ENCODE data around the gene TGFB1I1. TPM values are rescaled to one million over a fixed set of nuclear protein-coding genes. Genes with fewer than 3 reads are reported as not detected.

The TGFB1I1 gene
- total RNA-seq, 6 experiments from 2014 or later: 163 to 209 (median 191) TPM

GRCh38 chr16:31471241-31471874, 594 bp upstream of the TGFB1I1 start:
- Mint-ChIP-seq H3K4me1 (ENCODE audit: low read depth) (peaks cover 42% of the 10 kb centered on the region), H3K4me3 (peak overlapping the region; percentile 94), H3K27me3 (ENCODE audit: insufficient read depth) (peaks cover 14% of the 10 kb centered on the region), H3K27ac (peak overlapping the region; percentile 94), H3K36me3 (ENCODE audit: low read depth) (peaks cover 37% of the 10 kb centered on the region), H3K9me3 (peaks cover 11% of the 10 kb centered on the region; the same call in 1 of the 2 replicates)
- TF ChIP-seq, protein P1, sequence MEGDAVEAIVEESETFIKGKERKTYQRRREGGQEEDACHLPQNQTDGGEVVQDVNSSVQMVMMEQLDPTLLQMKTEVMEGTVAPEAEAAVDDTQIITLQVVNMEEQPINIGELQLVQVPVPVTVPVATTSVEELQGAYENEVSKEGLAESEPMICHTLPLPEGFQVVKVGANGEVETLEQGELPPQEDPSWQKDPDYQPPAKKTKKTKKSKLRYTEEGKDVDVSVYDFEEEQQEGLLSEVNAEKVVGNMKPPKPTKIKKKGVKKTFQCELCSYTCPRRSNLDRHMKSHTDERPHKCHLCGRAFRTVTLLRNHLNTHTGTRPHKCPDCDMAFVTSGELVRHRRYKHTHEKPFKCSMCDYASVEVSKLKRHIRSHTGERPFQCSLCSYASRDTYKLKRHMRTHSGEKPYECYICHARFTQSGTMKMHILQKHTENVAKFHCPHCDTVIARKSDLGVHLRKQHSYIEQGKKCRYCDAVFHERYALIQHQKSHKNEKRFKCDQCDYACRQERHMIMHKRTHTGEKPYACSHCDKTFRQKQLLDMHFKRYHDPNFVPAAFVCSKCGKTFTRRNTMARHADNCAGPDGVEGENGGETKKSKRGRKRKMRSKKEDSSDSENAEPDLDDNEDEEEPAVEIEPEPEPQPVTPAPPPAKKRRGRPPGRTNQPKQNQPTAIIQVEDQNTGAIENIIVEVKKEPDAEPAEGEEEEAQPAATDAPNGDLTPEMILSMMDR (IDR thresholded peaks at IDR 0.05): no peak
- no peak for DNase-seq

DNA sequence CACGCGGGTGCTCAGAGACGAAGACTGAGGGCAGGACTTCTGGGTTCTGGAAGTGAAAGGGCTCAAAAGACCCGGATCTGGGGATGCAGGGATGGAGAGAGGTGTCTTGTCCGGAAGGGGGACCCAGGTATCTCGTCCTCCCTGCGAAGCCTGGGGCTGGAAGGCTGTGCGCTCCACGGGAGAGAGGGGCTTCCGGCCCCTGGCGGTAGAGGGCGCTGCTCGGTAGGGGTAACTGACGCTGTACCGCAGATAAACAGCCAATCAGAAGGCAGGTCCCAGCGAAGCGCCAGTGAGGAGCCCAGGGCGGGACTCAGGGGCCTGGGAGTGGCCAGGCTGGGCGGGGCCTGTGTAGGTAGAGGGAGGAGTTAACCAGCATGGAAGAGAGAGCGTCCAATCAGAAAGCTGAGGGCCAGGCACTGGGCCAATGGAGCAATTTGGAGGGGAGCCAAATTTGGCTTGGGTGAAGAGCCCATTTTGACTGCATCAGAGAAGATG, 804 bp downstream of the TGFB1I1 start:
- Mint-ChIP-seq H3K27ac (peak overlapping the region; percentile 94), H3K36me3 (ENCODE audit: low read depth) (peaks cover 34% of the 10 kb centered on the region), H3K27me3 (ENCODE audit: insufficient read depth) (peaks cover 15% of the 10 kb centered on the region), H3K9me3 (peaks cover 11% of the 10 kb centered on the region; the same call in 1 of the 2 replicates), H3K4me3 (peak overlapping the region; percentile 94), H3K4me1 (ENCODE audit: low read depth) (peaks cover 42% of the 10 kb centered on the region)
- DNase-seq: peak; percentile 91
- TF ChIP-seq, protein P1 (IDR thresholded peaks at IDR 0.05): peak; percentile 90

DNA sequence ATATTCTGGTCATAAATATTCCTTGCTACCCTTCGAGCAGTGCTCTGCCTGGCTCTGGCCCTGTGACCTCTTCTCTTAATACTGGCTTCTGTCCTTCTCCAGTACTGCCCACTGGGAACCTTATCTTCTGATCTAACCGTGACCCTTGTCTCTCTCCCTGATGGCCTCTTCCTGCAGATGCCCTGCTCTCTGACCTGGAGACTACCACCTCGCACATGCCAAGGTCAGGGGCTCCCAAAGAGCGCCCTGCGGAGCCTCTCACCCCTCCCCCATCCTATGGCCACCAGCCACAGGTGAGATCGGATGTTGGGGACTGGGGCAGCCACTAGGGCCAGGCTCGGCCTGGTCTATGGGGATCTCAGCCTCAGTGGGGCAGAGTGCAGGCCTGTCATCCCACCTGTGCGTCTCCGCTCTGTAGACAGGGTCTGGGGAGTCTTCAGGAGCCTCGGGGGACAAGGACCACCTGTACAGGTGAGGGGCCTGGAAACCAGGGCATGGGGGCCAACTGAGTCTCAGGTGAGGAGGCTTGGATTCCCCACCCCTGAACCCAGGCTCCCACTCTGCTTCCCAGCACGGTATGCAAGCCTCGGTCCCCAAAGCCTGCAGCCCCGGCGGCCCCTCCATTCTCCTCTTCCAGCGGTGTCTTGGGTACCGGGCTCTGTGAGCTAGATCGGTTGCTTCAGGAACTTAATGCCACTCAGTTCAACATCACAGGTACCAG, 1.5 kb downstream of the TGFB1I1 start:
- H3K36me3 Mint-ChIP-seq (ENCODE audit: low read depth): peaks cover 39% of the 10 kb centered on the region
- H3K27me3 Mint-ChIP-seq (ENCODE audit: insufficient read depth): peaks cover 15% of the 10 kb centered on the region
- peak overlapping the region; percentile 94 for H3K27ac Mint-ChIP-seq
- H3K4me3 Mint-ChIP-seq: peak overlapping the region; percentile 94
- TF ChIP-seq, protein P1 (IDR thresholded peaks at IDR 0.05): no peak
- no peak for DNase-seq
- peaks cover 42% of the 10 kb centered on the region for H3K4me1 Mint-ChIP-seq (ENCODE audit: low read depth)
- H3K9me3 Mint-ChIP-seq: peaks cover 11% of the 10 kb centered on the region; the same call in 1 of the 2 replicates

DNA sequence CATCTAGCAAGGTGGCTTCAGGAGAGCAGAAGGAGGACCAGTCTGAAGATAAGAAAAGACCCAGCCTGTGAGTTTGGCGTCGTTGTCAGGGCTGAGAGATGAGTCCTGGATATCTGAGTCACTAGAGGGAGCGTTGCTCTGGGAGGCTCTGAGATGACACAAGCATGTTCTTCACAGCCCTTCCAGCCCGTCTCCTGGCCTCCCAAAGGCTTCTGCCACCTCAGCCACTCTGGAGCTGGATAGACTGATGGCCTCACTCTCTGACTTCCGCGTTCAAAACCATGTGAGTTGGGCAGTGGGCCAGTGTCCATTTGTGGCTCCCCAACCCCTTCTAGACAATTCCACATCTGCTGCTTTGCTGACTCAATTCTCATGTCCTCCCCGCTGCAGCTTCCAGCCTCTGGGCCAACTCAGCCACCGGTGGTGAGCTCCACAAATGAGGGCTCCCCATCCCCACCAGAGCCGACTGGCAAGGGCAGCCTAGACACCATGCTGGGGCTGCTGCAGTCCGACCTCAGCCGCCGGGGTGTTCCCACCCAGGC, 2.3 kb downstream of the TGFB1I1 start:
- Mint-ChIP-seq H3K27me3 (ENCODE audit: insufficient read depth) (peaks cover 16% of the 10 kb centered on the region), H3K36me3 (ENCODE audit: low read depth) (peaks cover 39% of the 10 kb centered on the region), H3K4me3 (peak overlapping the region; percentile 76), H3K4me1 (ENCODE audit: low read depth) (peaks cover 42% of the 10 kb centered on the region), H3K9me3 (peaks cover 11% of the 10 kb centered on the region; the same call in 1 of the 2 replicates), H3K27ac (peak overlapping the region; percentile 94)
- TF ChIP-seq, protein P1 (IDR thresholded peaks at IDR 0.05): peak; percentile 19; the same call in 1 of the 2 replicates
- peak; percentile 97 for DNase-seq

DNA sequence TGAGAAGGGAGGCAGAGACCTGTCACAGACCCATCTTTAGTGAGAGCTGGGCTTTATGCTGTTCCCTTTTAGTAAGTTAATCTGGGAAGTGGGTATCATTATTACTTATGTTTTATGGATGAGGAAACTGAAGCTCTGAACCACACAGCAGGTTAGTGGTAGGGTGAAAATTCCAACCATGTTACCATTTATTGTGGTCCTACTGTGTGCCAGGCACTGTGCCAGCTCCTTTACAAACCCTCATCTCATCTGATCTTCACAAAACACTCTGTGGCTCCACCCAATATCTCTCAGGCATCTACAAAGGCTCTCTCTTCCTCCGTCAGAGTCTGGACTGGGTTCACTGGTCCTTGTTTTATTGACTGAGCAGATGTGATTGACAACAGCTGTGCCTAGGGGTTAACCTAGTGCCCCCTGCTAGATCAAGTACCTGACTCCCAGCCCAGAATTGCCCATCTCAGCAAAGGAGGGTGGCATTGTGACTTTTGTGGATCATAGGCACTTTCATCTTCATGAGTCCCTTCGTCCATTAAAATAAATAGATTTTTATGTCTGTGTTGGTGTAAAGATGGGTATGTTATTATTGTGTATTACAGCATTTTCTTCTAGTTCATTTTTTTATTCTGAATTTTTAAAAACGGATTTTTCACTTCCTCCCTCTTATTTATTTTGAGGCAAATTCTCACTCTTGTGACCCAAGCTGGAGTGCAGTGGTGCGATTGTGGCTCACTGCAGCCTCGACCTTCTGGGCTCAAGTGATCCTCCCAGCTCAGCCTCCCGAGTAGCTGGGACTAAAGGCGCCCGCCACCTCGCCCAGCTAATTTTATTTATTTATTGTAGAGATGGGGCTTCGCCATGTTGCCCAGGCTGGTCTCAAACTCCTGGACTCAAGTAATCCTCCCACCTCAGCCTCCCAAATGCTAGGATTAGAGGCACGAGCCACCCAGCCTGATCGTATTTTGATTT, 3.1 kb downstream of the TGFB1I1 start:
- Mint-ChIP-seq H3K36me3 (ENCODE audit: low read depth) (peaks cover 42% of the 10 kb centered on the region), H3K27me3 (ENCODE audit: insufficient read depth) (peaks cover 19% of the 10 kb centered on the region)

More for the DNA sequence above, 3.1 kb downstream of the TGFB1I1 start:
- peak overlapping the region; percentile 76 for H3K4me3 Mint-ChIP-seq
- peak overlapping the region; percentile 94 for H3K27ac Mint-ChIP-seq
- no peak for DNase-seq
- TF ChIP-seq, protein P1 (IDR thresholded peaks at IDR 0.05): no peak
- peaks cover 42% of the 10 kb centered on the region for H3K4me1 Mint-ChIP-seq (ENCODE audit: low read depth)
- H3K9me3 Mint-ChIP-seq: peaks cover 11% of the 10 kb centered on the region; the same call in 1 of the 2 replicates

All from HFFc6 (cell line).